ENCODE measurements around the gene ABITRAM.
"Not testable (repeated sequence)": the region's sequence is repeated elsewhere in the genome, so short reads cannot be mapped to it uniquely, and the experiment has no call there.

The ABITRAM gene

GRCh38 chr9:108924466-108924865, 9.7 kb upstream of the ABITRAM start:
- DNase-seq, result no peak
- intact Hi-C loops (cut with DNase I), result no loop called here

DNA sequence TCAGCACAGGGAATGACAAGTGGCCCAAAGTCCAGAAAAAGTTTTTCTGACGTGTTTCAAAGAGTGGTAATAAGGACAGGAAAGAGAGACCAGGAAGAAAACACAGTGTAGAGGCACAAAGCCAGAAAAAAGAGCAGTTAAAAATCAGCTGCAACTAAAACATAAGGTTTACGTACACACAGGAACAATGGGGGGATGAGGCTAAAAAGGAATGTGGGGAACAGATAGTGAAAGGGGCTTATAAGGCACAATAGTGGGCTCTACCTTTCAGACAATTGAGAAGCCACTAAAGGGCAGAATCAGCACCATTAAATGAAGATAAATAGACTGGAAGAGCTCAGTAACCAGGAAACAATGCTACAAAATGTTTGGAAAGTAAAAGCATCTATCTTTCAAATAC, 5.8 kb upstream of the ABITRAM start:
- intact Hi-C loops (cut with DNase I), result no loop called here
- DNase-seq, result no peak

DNA sequence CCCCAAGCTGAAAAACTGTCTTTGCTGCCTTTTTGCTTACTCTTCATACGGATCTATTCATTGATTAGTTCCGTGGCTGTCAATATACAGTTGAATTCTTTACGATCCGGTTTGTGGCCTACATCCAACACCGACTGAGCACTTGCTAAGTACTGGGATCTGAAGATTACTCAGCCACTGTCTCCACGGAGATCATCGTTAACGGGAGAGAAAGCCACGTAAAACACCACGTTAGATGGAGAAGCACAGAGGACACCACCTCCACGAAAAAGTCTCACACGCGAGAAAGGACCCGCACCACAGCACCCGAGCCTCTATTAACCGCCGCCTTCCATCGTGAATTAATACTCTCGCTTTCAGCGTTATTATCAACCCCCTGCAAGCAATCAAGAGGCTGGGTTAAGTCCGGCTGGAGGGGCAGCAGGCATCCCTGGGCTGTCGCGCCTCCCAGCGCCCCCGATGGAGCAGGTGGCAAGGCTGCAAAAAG, 926 bp upstream of the ABITRAM start:
- DNase-seq, result no peak
- intact Hi-C loops (cut with DNase I), result no loop called here

DNA sequence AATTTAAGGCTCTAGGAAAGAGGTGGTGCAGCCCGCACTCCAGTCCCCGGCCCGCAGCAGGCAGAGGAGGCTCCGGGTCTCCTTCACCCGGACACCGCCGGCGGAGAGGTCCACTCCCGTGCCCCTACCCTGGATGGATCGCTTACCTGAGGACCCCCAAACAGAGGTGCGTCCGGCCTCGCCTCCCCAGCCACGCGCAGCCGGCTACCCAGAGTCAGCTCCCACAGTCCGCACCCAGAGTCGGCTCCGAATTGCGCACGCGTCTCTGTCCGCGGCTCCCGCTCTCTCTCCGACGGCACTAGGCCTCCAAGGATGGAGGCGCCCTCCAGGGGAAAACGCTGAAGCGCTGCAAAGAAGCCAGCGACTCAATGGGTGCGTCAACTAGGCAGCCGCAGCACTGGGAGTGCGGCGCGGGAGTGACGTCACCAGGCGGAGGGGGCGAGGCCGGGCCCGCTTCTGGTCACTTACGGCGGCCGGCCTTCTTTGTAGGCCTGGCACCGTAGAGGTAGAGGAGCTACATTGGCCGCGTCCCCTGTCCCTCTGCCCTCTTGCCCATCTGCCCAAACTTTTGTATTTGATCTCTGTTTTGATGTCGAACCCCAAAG, 380 bp upstream of the ABITRAM start, which contains the start of gene ELP1:
ELP1 (minus strand) TSS at position 407 of the 605 bp plus-strand sequence. CDS start 2,978 bp downstream, outside the sequence.
- intact Hi-C loops (cut with DNase I), result loop anchor here (1.0 kb wide), 2 partner anchors 78 to 185 kb away; partner anchors contain the start of gene TMEM245
- DNase-seq, result peak; percentile 88 to 99 (median 94)

GRCh38 chr9:108937561-108938305, 3.5 kb downstream of the ABITRAM start:
- intact Hi-C loops (cut with DNase I), result no loop called here
- DNase-seq, result no peak

DNA sequence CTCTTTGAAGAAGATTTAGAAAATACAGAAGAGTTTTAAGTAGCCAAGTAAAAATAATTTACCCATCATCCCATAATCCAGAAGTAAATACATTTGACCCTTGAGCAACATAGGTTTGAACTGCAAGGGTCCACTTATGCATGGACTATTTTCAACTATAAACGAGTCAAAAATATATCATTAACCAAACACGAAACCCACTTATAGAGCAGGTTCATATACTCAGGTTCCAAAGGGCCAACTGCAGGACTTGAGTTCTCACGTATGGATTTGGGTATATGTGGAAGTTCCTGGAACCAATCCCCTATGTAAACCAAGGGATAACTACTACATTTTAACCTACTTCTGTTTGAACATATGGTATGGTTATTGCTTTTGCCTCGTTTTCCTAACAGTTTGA, 5.8 kb downstream of the ABITRAM start:
- no peak for DNase-seq
- intact Hi-C loops (cut with DNase I), result no loop called here

GRCh38 chr9:108950168-108950567, 16.0 kb downstream of the ABITRAM start:
- intact Hi-C loops (cut with DNase I), result no loop called here
- no peak for DNase-seq

DNA sequence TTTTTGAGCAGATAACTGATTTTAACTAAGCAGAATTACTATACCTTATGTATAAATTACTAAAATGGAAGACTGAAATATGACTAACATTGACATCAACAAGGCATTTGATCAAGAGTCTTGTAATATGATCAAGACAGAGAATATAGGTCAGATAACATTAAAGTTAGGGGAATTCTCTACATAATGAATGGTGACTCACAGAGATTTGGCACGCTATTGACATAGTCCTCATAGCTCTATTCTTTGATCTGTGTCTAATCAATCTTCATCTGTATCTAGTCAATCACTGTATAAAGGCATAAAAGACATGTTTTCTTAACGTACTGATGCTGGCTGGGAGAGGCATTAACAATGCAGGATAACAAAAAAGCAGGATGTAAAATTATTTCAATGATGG, 17.4 kb downstream of the ABITRAM start:
- no peak for DNase-seq
- intact Hi-C loops (cut with DNase I), result no loop called here

GRCh38 chr9:108953983-108954574, 19.9 kb downstream of the ABITRAM start:
- no peak for DNase-seq
- intact Hi-C loops (cut with DNase I), result no loop called here

GRCh38 chr9:108956022-108956630, 21.9 kb downstream of the ABITRAM start:
- DNase-seq, result no peak
- intact Hi-C loops (cut with DNase I), result no loop called here

DNA sequence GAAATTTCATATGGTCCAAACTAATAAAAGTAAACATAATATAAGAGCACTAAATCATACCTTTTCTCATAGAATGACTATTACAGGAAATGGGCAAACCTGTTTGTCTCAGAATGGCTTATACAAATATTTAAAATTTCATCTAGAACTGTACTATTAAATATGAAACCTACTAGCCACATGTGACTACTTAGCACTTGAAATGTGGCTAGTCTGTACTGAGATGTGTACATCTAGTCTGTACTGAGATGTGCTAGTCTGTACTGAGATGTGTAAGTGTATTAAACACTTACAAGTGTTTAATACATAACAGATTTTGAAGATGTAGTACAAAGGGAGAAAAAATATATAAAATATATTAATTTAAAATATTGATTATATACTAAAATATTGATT, 22.4 kb downstream of the ABITRAM start:
- DNase-seq, result no peak

GRCh38 chr9:108960331-108960730, 26.1 kb downstream of the ABITRAM start:
- no peak for DNase-seq
- intact Hi-C loops (cut with DNase I), result no loop called here

More for the DNA sequence above, 22.4 kb downstream of the ABITRAM start:
- intact Hi-C loops (cut with DNase I), result no loop called here

DNA sequence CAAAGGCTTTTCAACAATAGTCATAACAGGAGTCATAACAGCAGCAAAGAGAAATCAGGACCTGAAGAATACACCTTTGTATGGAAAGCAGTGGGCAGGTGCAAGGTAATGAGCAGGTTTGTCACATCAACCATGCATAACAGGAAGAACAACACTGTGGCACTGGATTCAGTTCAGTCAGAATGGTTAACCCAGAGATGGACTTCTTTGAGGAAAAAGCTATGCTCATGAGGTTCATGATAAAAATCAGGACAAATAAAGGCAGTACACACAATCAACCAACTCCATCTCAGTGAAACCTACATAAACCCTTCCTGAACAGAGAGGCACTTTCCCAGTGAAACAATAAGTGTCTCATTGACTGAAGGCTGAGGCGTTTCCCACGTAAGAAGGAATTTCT, 27.0 kb downstream of the ABITRAM start:
- intact Hi-C loops (cut with DNase I), result no loop called here
- DNase-seq, result no peak

DNA sequence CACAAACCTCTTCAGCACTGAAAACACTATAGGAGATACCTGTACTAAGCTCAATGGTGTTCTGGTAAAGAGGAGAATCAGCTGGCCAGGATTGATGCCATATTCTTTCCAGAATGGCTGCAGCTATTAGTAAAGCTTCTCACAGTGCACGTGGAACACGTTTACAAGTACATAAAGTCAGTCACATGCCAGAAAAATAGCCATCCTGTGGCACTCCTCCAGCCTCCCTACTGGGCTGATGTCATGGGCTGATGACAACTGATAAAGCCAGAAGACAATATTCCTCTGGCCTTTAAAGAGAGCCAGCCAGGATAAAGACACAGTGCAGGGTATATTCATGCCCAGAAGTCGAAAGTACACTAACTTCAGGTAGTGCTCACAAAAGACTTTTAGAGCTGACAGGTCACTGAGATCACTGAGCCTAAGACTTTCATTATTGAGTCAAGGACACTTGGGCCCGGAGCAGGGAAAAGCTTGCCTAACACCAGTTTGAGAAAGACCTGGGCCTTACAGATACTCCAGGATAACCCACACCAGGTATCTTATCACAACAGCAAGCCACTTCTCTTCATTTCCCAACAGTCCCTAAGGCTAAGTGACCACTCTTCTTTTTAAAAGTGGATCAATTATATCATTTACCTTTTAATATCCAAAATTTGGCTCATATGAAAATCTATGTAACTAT, 29.4 kb downstream of the ABITRAM start:
- no peak for DNase-seq
- intact Hi-C loops (cut with DNase I), result no loop called here

DNA sequence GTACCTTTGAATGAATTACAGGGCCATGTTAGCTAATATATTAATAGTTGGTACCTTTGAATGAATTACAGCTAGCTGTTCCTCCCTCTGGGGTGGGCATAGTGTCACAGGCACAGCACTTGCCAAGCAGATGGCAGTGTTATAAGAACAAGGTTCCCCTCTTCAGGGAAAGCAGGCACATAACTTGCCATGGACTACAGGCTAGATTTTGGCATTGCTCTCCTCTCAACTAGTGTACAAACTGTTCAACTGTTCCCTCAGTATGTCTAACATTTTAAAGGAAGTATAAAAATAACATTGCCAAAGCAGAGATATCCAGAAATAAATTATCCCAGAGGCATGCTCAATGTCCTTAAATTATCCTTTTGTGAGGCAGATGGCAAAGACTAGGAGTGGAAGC, 33.7 kb downstream of the ABITRAM start:
- DNase-seq, result peak in 3 of 10 donors; percentile 9 to 11 (median 10)
- intact Hi-C loops (cut with DNase I), result no loop called here

- intact Hi-C loops (cut with DNase I); DNase-seq: not testable (repeated sequence)
Measured at GRCh38 chr9:108971392-108971791, 37.2 kb downstream of the ABITRAM start.

DNA sequence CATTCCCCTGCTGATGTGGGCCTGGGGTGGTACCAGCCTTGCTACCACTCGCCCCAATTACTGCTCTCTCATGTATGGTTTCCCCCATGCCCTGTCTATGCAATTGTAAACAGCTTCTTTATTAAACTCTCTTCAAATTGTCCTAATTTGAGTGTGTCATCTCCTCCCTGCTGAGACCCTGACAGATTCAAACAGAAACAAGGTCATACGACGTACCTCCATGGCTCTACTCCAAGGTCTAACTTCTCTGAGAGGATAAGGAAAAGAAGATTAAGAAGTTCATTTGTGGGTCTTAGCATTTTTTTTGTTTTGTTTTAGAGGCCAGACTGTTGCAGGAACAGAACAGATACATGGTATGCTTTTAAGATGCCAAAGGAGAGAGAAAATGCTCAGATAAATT, 38.0 kb downstream of the ABITRAM start:
- no peak for DNase-seq
- intact Hi-C loops (cut with DNase I), result no loop called here

GRCh38 chr9:108972626-108973209, 38.5 kb downstream of the ABITRAM start:
- intact Hi-C loops (cut with DNase I), result no loop called here
- DNase-seq, result no peak

DNA sequence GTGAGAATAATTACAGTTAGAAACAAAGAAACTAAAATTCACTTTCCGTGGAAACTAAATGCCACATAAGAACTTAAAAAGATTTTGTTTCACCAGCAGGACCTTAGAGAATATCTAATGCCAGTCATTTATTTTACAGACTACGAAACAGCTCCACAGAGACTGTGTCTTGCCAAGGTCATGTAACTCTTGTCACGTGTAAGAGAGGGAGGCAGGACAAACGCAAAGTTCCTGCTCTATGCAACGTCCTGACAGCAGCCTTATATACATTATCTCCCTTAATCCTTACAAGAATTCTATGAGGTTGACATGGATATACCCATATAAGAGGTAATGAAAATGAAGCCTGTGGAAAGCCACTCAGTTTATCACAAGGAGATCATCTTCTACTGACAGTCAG, 39.7 kb downstream of the ABITRAM start:
- no peak for DNase-seq
- intact Hi-C loops (cut with DNase I), result no loop called here

DNA sequence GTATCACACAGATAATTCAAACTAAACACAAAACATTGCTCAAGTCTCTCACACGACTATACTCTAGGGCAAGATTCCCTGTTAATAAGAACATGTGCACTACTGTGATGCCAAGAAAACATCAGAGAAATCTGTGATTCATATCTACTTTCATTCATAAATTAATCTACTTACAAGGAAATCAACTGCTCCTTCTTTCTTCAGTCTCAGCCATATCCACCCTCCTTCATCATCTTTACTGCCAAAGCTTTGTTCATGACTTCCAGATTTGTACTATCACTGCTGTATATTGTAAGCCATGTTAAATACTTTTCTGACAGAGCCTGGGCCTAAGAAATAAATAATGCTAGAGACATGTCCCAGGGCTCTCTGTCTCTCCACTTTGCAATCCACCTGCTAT, 44.0 kb downstream of the ABITRAM start:
- DNase-seq, result no peak
- intact Hi-C loops (cut with DNase I), result no loop called here

Measured in posterior cingulate gyrus (tissue), 11 donors.